Right atrium auricular region (tissue), 2 donors: ENCODE data around the gene TIMM17A. TPM values are rescaled to one million over a fixed set of nuclear protein-coding genes. Genes with fewer than 3 reads are reported as not detected.
"Not testable (repeated sequence)": the region's sequence is repeated elsewhere in the genome, so short reads cannot be mapped to it uniquely, and the experiment has no call there.

Source experiments
- DNase-seq: peaks from one replicate; pipeline ENCODE4 v3.0.0-alpha.2; 2019; ENCODE audit warnings: low spot score
- H3K27ac ChIP-seq, 2 donors: fragments of 200-600 bp; sonication (generic); 1 replicate in 1 of 2; 2 replicates in 1 of 2; pipeline ENCODE4 v1.5.1; 2016 to 2019
- H3K27me3 ChIP-seq, 2 donors: fragments of 200-600 bp; sonication (generic); one replicate each; pipeline versions ENCODE4 v1.5.1 to v1.6.0; 2017 to 2019
- H3K36me3 ChIP-seq: fragments of 200-600 bp; sonication (generic); one replicate; pipeline ENCODE4 v1.5.1; 2016
- H3K4me1 ChIP-seq, 2 donors: fragments of 200-600 bp; sonication (generic); one replicate each; pipeline versions ENCODE4 v1.5.1 to v1.6.0; 2017 to 2019
- H3K4me3 ChIP-seq, 2 donors: fragments of 200-600 bp; sonication (generic); 1 replicate in 1 of 2; 2 replicates in 1 of 2; pipeline ENCODE4 v1.5.1; 2017 to 2019; ENCODE audit warnings: mild to moderate bottlenecking in 1 of 2, moderate library complexity in 1 of 2
- H3K9me3 ChIP-seq, 2 donors: fragments of 200-600 bp; sonication (generic); one replicate each; pipeline ENCODE4 v1.5.1; 2019
- CTCF ChIP-seq, 2 donors: fragments of 200-600 bp; sonication (generic); IDR thresholded peaks; one replicate each; pipeline ENCODE4 v1.5.1; 2019; ENCODE audit warnings: antibody characterized with exemption in 2 of 2
- total RNA-seq, 2 donors: library from RNA; depleted of rRNA; stranded (reverse); fragments of >200 nt; gene quantifications; one replicate each; pipeline ENCODE4 v1.1.0, GENCODE V29; 2016

Gene TIMM17A
- total RNA-seq, 2 donors from 2014 or later, result 42.7 to 59.1 TPM

GRCh38 chr1:202015662-202015937, 60.3 kb downstream of the TIMM17A start:
- Histone ChIP-seq H3K4me3 (no peak overlapping the region), H3K4me1 (peaks cover 0 to 7% of the 10 kb centered on the region in 2 donors), H3K27ac (no peak overlapping the region), H3K27me3 (no peaks in the 10 kb centered on the region), H3K9me3 (no peaks in the 10 kb centered on the region), H3K36me3 (no peaks in the 10 kb centered on the region)
- no peak for DNase-seq
- no peak for TF ChIP-seq CTCF (IDR thresholded peaks at IDR 0.05)

- DNase-seq, result no peak
- Histone ChIP-seq H3K9me3 (no peaks in the 10 kb centered on the region), H3K4me3 (no peak overlapping the region), H3K27ac (no peak overlapping the region), H3K4me1 (peaks cover 0 to 7% of the 10 kb centered on the region in 2 donors), H3K27me3 (no peaks in the 10 kb centered on the region), H3K36me3 (no peaks in the 10 kb centered on the region)
- TF ChIP-seq CTCF (IDR thresholded peaks at IDR 0.05), result no peak
Observed at GRCh38 chr1:202016022-202016810, 60.9 kb downstream of the TIMM17A start.

GRCh38 chr1:202016811-202017748, 61.8 kb downstream of the TIMM17A start:
- no peak for TF ChIP-seq CTCF (IDR thresholded peaks at IDR 0.05)
- Histone ChIP-seq H3K36me3 (no peaks in the 10 kb centered on the region), H3K27ac (no peak overlapping the region), H3K27me3 (no peaks in the 10 kb centered on the region), H3K4me3 (no peak overlapping the region), H3K4me1 (peaks cover 0 to 7% of the 10 kb centered on the region in 2 donors), H3K9me3 (no peaks in the 10 kb centered on the region)
- no peak for DNase-seq

GRCh38 chr1:202017749-202018467, 62.6 kb downstream of the TIMM17A start:
- no peak for TF ChIP-seq CTCF (IDR thresholded peaks at IDR 0.05)
- no peak for DNase-seq
- Histone ChIP-seq H3K27ac (no peak overlapping the region), H3K9me3 (no peaks in the 10 kb centered on the region), H3K36me3 (no peaks in the 10 kb centered on the region), H3K4me1 (peaks cover 0 to 7% of the 10 kb centered on the region in 2 donors), H3K4me3 (no peak overlapping the region), H3K27me3 (no peaks in the 10 kb centered on the region)

GRCh38 chr1:202018468-202019234, 63.3 kb downstream of the TIMM17A start:
- no peak overlapping the region for H3K27ac ChIP-seq
- no peaks in the 10 kb centered on the region for H3K9me3 ChIP-seq
- no peaks in the 10 kb centered on the region for H3K27me3 ChIP-seq
- TF ChIP-seq CTCF (IDR thresholded peaks at IDR 0.05), result no peak
- H3K36me3 ChIP-seq, result no peaks in the 10 kb centered on the region
- no peak overlapping the region for H3K4me3 ChIP-seq
- DNase-seq, result no peak
- H3K4me1 ChIP-seq, result peaks cover 0 to 7% of the 10 kb centered on the region in 2 donors

- H3K27ac ChIP-seq, DNase-seq, H3K4me3 ChIP-seq, H3K36me3 ChIP-seq, H3K9me3 ChIP-seq, H3K27me3 ChIP-seq, H3K4me1 ChIP-seq: not testable (repeated sequence)
Observed at GRCh38 chr1:202019235-202019558, 63.9 kb downstream of the TIMM17A start.
